Fibroblast of the aortic adventitia (primary cell): ENCODE data around the gene RASGEF1B. TPM values are rescaled to one million over a fixed set of nuclear protein-coding genes. Genes with fewer than 3 reads are reported as not detected.
A peak's percentile ranks its signal among the peaks of the same experiment; 100 is the strongest.

Source experiments
- DNase-seq: peaks from one replicate; pipeline ENCODE4 v3.0.0-alpha.2; 2010; ENCODE audit warnings: low read depth
- H3K4me3 ChIP-seq: 2 replicates; pipeline ENCODE4 v1.5.1; 2011; ENCODE audit warnings: low read depth, mild to moderate bottlenecking, control low read depth, low read length, moderate library complexity
- CTCF ChIP-seq: IDR thresholded peaks from 2 replicates; pipeline ENCODE4 v1.5.1; 2011; ENCODE audit warnings: mild to moderate bottlenecking, low read length, control low read depth, inconsistent platforms; ENCODE audit not compliant: insufficient read depth
- total RNA-seq: library from RNA; depleted of rRNA; stranded (reverse); fragments of >200 nt; gene quantifications from 2 replicates; pipeline ENCODE4 v1.2.3, GENCODE V29; 2012; ENCODE audit warnings: low replicate concordance

RASGEF1B gene
- total RNA-seq, 1 donor = 1.2 TPM

GRCh38 chr4:81426770-81427289 lies 44.9 kb downstream of the RASGEF1B start:
- no peak for TF ChIP-seq CTCF
- no peak for DNase-seq
- no peak overlapping the region for H3K4me3 ChIP-seq

- DNase-seq = no peak
- no peak for TF ChIP-seq CTCF
- no peak overlapping the region for H3K4me3 ChIP-seq
Observed at GRCh38 chr4:81424816-81425755, 46.6 kb downstream of the RASGEF1B start.

GRCh38 chr4:81424336-81424735 lies 47.4 kb downstream of the RASGEF1B start:
- no peak for DNase-seq
- TF ChIP-seq CTCF = no peak
- H3K4me3 ChIP-seq = no peak overlapping the region

GRCh38 chr4:81422595-81422994 lies 49.1 kb downstream of the RASGEF1B start:
- no peak for TF ChIP-seq CTCF
- H3K4me3 ChIP-seq = no peak overlapping the region
- DNase-seq = no peak

- no peak for TF ChIP-seq CTCF
- peak; percentile 61 for DNase-seq
- no peak overlapping the region for H3K4me3 ChIP-seq
Observed at GRCh38 chr4:81421346-81422218, 50.1 kb downstream of the RASGEF1B start.

GRCh38 chr4:81418572-81418971 lies 53.1 kb downstream of the RASGEF1B start:
- H3K4me3 ChIP-seq = no peak overlapping the region
- TF ChIP-seq CTCF = no peak
- no peak for DNase-seq
